Motor neuron (in vitro differentiated cells): ENCODE results near the gene FBXL19. TPM values are rescaled to one million over a fixed set of nuclear protein-coding genes. Genes with fewer than 3 reads are reported as not detected.

Experiments
- ATAC-seq, 8 experiments: fragments of 200-7000 bp; cut with Tn5 transposase; replicated peaks in 6 of 8; 2 replicates each; pipeline ENCODE4 v1.8.0; 2021; ENCODE audit warnings: mild to moderate bottlenecking in 8 of 8, moderate library complexity in 8 of 8
- H3K27ac ChIP-seq, 2 donors: fragments of 250-450 bp; sonication (Bioruptor Pico); 2 replicates each; pipeline ENCODE4 v1.9.0; 2021; ENCODE audit warnings: antibody characterized with exemption in 2 of 2, mild to moderate bottlenecking in 2 of 2, moderate library complexity in 1 of 2
- H3K4me1 ChIP-seq, 2 donors: fragments of 250-450 bp; sonication (Bioruptor Pico); replicated peaks in 1 of 2; 2 replicates each; pipeline ENCODE4 v1.6.1; 2021; ENCODE audit warnings: antibody characterized with exemption in 2 of 2, mild to moderate bottlenecking in 2 of 2, moderate library complexity in 1 of 2
- H3K4me3 ChIP-seq, 5 donors: fragments of 250-450 bp; sonication (Bioruptor Pico); 2 replicates each; pipeline ENCODE4 v1.9.0; 2021; ENCODE audit warnings: antibody characterized with exemption in 5 of 5, mild to moderate bottlenecking in 5 of 5, moderate library complexity in 4 of 5
- WGBS, 10 experiments: fragments of 450-650 bp; shearing (Covaris generic); methylation state at CpG; one replicate each; pipeline ENCODE4 v1.0.0; 2022; 5-methylcytosine and 5-hydroxymethylcytosine counted together
- in situ Hi-C, 9 experiments: fragments of 400-800 bp; cut with MboI; loops; one replicate each; pipeline ENCODE4 v1.15.0; 2021; ENCODE audit warnings: low sequenced_read_pairs in 9 of 9, low pct_unique_long_range_greater_than_20kb in 2 of 9; ENCODE audit not compliant: unreplicated experiment in 9 of 9
- total RNA-seq, 8 experiments: library from RNA; unstranded; fragments of 300-600 nt; gene quantifications; 2 replicates each; pipeline versions ENCODE4 v1.2.3 to v1.2.4, GENCODE V29; 2022

FBXL19 gene
- total RNA-seq, 8 experiments from 2014 or later = 10.4 to 49.8 (median 31.4) TPM

GRCh38 chr16:30992276-30992780, 69.0 kb downstream of the FBXL19 start:
- no peak for ATAC-seq
- in situ Hi-C loops = loop anchor here in 4 of 9 experiments (25.0 kb wide), 3 partner anchors 170 to 870 kb away; partner anchors contain the start of genes COX6A2 (in 2 of the 4), ZNF843 (in 2 of the 4), PRSS36 (in 1 of the 4) and ZNF267 (in 1 of the 4)
- 96 to 100% methylated on average over 3 to 4 of the region's 21 CpGs; no CpG with 5 or more reads in 8 of the 10 experiments for WGBS, 10 experiments
- peaks cover 6 to 7% of the 10 kb centered on the region in 2 donors for H3K4me1 ChIP-seq
- no peak overlapping the region for H3K27ac ChIP-seq
- no peak overlapping the region for H3K4me3 ChIP-seq

- no peak for ATAC-seq
- in situ Hi-C loops = loop anchor here in 4 of 9 experiments (25.0 kb wide), 3 partner anchors 169 to 869 kb away; partner anchors contain the start of genes COX6A2 (in 2 of the 4), ZNF843 (in 2 of the 4), PRSS36 (in 1 of the 4) and ZNF267 (in 1 of the 4)
- peaks cover 6 to 7% of the 10 kb centered on the region in 2 donors for H3K4me1 ChIP-seq
- no peak overlapping the region for H3K4me3 ChIP-seq
- H3K27ac ChIP-seq = no peak overlapping the region
- 40 to 100% (median 90%) methylated on average over 1 to 16 of the region's 29 CpGs; no CpG with 5 or more reads in 5 of the 10 experiments for WGBS, 10 experiments
Measured at GRCh38 chr16:30992931-30993816, 69.8 kb downstream of the FBXL19 start.

- Histone ChIP-seq H3K27ac (no peak overlapping the region), H3K4me3 (no peak overlapping the region), H3K4me1 (peaks cover 6 to 7% of the 10 kb centered on the region in 2 donors)
- no peak for ATAC-seq
- WGBS, 10 experiments = 49 to 100% (median 84%) methylated on average over 1 to 10 of the region's 11 CpGs; no CpG with 5 or more reads in 1 of the 10 experiments
- in situ Hi-C loops = loop anchor here in 4 of 9 experiments (25.0 kb wide), 3 partner anchors 166 to 866 kb away; partner anchors contain the start of genes COX6A2 (in 2 of the 4), ZNF843 (in 2 of the 4), PRSS36 (in 1 of the 4) and ZNF267 (in 1 of the 4)
Measured at GRCh38 chr16:30995927-30996323, 72.6 kb downstream of the FBXL19 start.

- peaks cover 6 to 7% of the 10 kb centered on the region in 2 donors for H3K4me1 ChIP-seq
- peak overlapping the region in 3 of 5 donors; percentile 10 to 28 (median 25) for H3K4me3 ChIP-seq
- H3K27ac ChIP-seq = no peak overlapping the region
- 12 to 80% (median 47%) methylated on average over 1 to 9 of the region's 23 CpGs; no CpG with 5 or more reads in 2 of the 10 experiments for WGBS, 10 experiments
- in situ Hi-C loops = loop anchor here in 4 of 9 experiments (25.0 kb wide), 3 partner anchors 166 to 866 kb away; partner anchors contain the start of genes COX6A2 (in 2 of the 4), ZNF843 (in 2 of the 4), PRSS36 (in 1 of the 4) and ZNF267 (in 1 of the 4)
- peak in 3 of 8 experiments; percentile 3 to 6 (median 5) for ATAC-seq
Measured at GRCh38 chr16:30996324-30996984, 73.1 kb downstream of the FBXL19 start.

- peak; percentile 69 to 88 (median 82) for ATAC-seq
- H3K4me1 ChIP-seq = peaks cover 7 to 8% of the 10 kb centered on the region in 2 donors
- H3K27ac ChIP-seq = no peak overlapping the region
- H3K4me3 ChIP-seq = peak overlapping the region in 4 of 5 donors; percentile 10 to 28 (median 18)
- WGBS, 10 experiments = no CpG with 5 or more reads among the region's 60 CpGs
- in situ Hi-C loops = loop anchor here in 4 of 9 experiments (25.0 kb wide), 3 partner anchors 165 to 865 kb away; partner anchors contain the start of genes COX6A2 (in 2 of the 4), ZNF843 (in 2 of the 4), PRSS36 (in 1 of the 4) and ZNF267 (in 1 of the 4)
Measured at GRCh38 chr16:30996985-30997724, 73.8 kb downstream of the FBXL19 start.

GRCh38 chr16:30997725-30998711, 74.6 kb downstream of the FBXL19 start:
- Histone ChIP-seq H3K4me1 (peaks cover 11% of the 10 kb centered on the region in 2 donors), H3K27ac (no peak overlapping the region), H3K4me3 (no peak overlapping the region)
- ATAC-seq = peak in 6 of 8 experiments; percentile 21 to 63 (median 32)
- 0 to 76% (median 57%) methylated on average over 2 to 7 of the region's 21 CpGs; no CpG with 5 or more reads in 3 of the 10 experiments for WGBS, 10 experiments
- in situ Hi-C loops = loop anchor here in 4 of 9 experiments (25.0 kb wide), 3 partner anchors 164 to 864 kb away; partner anchors contain the start of genes COX6A2 (in 2 of the 4), ZNF843 (in 2 of the 4), PRSS36 (in 1 of the 4) and ZNF267 (in 1 of the 4)

Other genes with a start within 250 kb of the FBXL19 start
- 10 to 100 TPM in 5 of 8 experiments, 1 to 10 TPM in 3; 6.1 to 47.8 (median 11.3) TPM for gene SRCAP, start 224.4 kb upstream of the FBXL19 start, total RNA-seq
- gene PHKG2, start 175.1 kb upstream of the FBXL19 start, total RNA-seq = 10 to 100 TPM; 12.0 to 35.7 (median 18.6) TPM
- gene CFAP119, start 161.5 kb upstream of the FBXL19 start, total RNA-seq = 10 to 100 TPM in 5 of 8 experiments, 1 to 10 TPM in 3; 4.5 to 24.1 (median 11.4) TPM
- gene RNF40, start 161.2 kb upstream of the FBXL19 start, total RNA-seq = 100 to 1,000 TPM in 2 of 8 experiments, 10 to 100 TPM in 6; 65.9 to 124 (median 90.3) TPM
- gene ZNF629, start 136.4 kb upstream of the FBXL19 start, total RNA-seq = 10 to 100 TPM in 7 of 8 experiments, 1 to 10 TPM in 1; 7.9 to 32.4 (median 21.1) TPM
- gene BCL7C, start 29.5 kb upstream of the FBXL19 start, total RNA-seq = 10 to 100 TPM; 16.7 to 40.3 (median 20.5) TPM
- 1 to 10 TPM in 2 of 8 experiments, under 1 TPM in 6; 0.38 to 2.9 (median 0.66) TPM for gene CTF1, start 27.0 kb upstream of the FBXL19 start, total RNA-seq
- gene ORAI3, start 25.5 kb downstream of the FBXL19 start, total RNA-seq = 10 to 100 TPM in 3 of 8 experiments, 1 to 10 TPM in 5; 4.4 to 37.4 (median 6.8) TPM
- gene SETD1A, start 34.2 kb downstream of the FBXL19 start, total RNA-seq = 10 to 100 TPM in 2 of 8 experiments, 1 to 10 TPM in 6; 3.5 to 17.0 (median 6.6) TPM
- 10 to 100 TPM in 1 of 8 experiments, 1 to 10 TPM in 6, under 1 TPM in 1; 0.67 to 68.7 (median 1.6) TPM for gene HSD3B7, start 61.6 kb downstream of the FBXL19 start, total RNA-seq
- 10 to 100 TPM in 4 of 8 experiments, 1 to 10 TPM in 2, under 1 TPM in 2; 0.45 to 20.9 (median 10.0) TPM for gene STX1B, start 87.1 kb downstream of the FBXL19 start, total RNA-seq
- 10 to 100 TPM; 14.0 to 47.5 (median 24.3) TPM for gene STX4, start 110.0 kb downstream of the FBXL19 start, total RNA-seq
- gene ZNF668, start 150.7 kb downstream of the FBXL19 start, total RNA-seq = 10 to 100 TPM in 3 of 8 experiments, 1 to 10 TPM in 5; 7.5 to 17.6 (median 9.1) TPM
- 10 to 100 TPM in 7 of 8 experiments, 1 to 10 TPM in 1; 9.8 to 23.0 (median 12.6) TPM for gene ZNF646, start 150.8 kb downstream of the FBXL19 start, total RNA-seq
- 1 to 10 TPM in 7 of 8 experiments, under 1 TPM in 1; 0.36 to 6.0 (median 3.5) TPM for gene PRSS53, start 165.4 kb downstream of the FBXL19 start, total RNA-seq
- 100 to 1,000 TPM in 1 of 8 experiments, 10 to 100 TPM in 7; 53.8 to 109 (median 72.4) TPM for gene VKORC1, start 171.2 kb downstream of the FBXL19 start, total RNA-seq
- gene BCKDK, start 184.8 kb downstream of the FBXL19 start, total RNA-seq = 10 to 100 TPM; 14.1 to 46.8 (median 19.6) TPM
- gene KAT8, start 194.1 kb downstream of the FBXL19 start, total RNA-seq = 10 to 100 TPM; 27.9 to 64.3 (median 54.0) TPM
- gene PRSS8, start 212.2 kb downstream of the FBXL19 start, total RNA-seq = 1 to 10 TPM in 1 of 8 experiments, under 1 TPM in 6, not detected in 1; 0.21 to 1.1 (median 0.55) TPM
- gene PRSS36, start 226.5 kb downstream of the FBXL19 start, total RNA-seq = 1 to 10 TPM in 3 of 8 experiments, under 1 TPM in 5; 0.36 to 3.8 (median 0.82) TPM